Left ventricle myocardium inferior (tissue), 1 donor: ENCODE measurements around the gene VWA8. TPM values are rescaled to one million over a fixed set of nuclear protein-coding genes. Genes with fewer than 3 reads are reported as not detected.
"Not testable (repeated sequence)": the region's sequence is repeated elsewhere in the genome, so short reads cannot be mapped to it uniquely, and the experiment has no call there.

ENCODE experiments used
- DNase-seq: peaks from one replicate; pipeline ENCODE4 v3.0.0-alpha.2; 2020
- H3K27ac ChIP-seq: fragments of 200-600 bp; replicated peaks from 2 replicates; pipeline ENCODE4 v1.8.0; 2021
- H3K27me3 ChIP-seq: fragments of 200-600 bp; 2 replicates; pipeline ENCODE4 v1.8.0; 2021; ENCODE audit warnings: low read depth
- H3K36me3 ChIP-seq: fragments of 200-600 bp; 2 replicates; pipeline ENCODE4 v1.8.0; 2021
- H3K4me1 ChIP-seq: fragments of 200-600 bp; 2 replicates; pipeline ENCODE4 v1.8.0; 2021
- H3K4me3 ChIP-seq: fragments of 200-600 bp; 2 replicates; pipeline ENCODE4 v1.8.0; 2021; ENCODE audit warnings: mild to moderate bottlenecking, moderate library complexity
- H3K9me3 ChIP-seq: fragments of 200-600 bp; replicated peaks from 2 replicates; pipeline ENCODE4 v1.8.0; 2021
- CTCF ChIP-seq: fragments of 200-600 bp; IDR thresholded peaks from 2 replicates; pipeline ENCODE4 v1.8.0; 2021; ENCODE audit warnings: antibody characterized with exemption, mild to moderate bottlenecking, borderline replicate concordance
- intact Hi-C: fragments of 100-400 bp; cut with micrococcal nuclease; formaldehyde crosslinking; loops from one replicate; pipeline ENCODE4 v1.11.0; 2022
- total RNA-seq: library from RNA; stranded (reverse); fragmentation: NEBNext Ultra II Directional; extraction: Animal tissue kit (Norgen Biotek cat#: 25700); gene quantifications from one replicate; pipeline ENCODE4 v1.2.1, GENCODE V29; 2021
- donor health status: DM: no; HTN: yes; CAD: no; lungs with severe emphysema.

Gene VWA8
- total RNA-seq, 1 donor from 2014 or later, result 51.0 TPM

- Histone ChIP-seq H3K9me3 (peaks cover 32% of the 10 kb centered on the region), H3K27ac (peak overlapping the region; percentile 58), H3K4me1 (peaks cover 20% of the 10 kb centered on the region), H3K4me3 (peak overlapping the region; percentile 42), H3K27me3 (no peaks in the 10 kb centered on the region), H3K36me3 (peaks cover 19% of the 10 kb centered on the region)
- TF ChIP-seq CTCF, result no peak
- DNase-seq, result no peak
- intact Hi-C loops, result no loop called here
Observed at GRCh38 chr13:41928323-41928722, 32.6 kb downstream of the VWA8 start.

- no peaks in the 10 kb centered on the region for H3K27me3 ChIP-seq
- H3K27ac ChIP-seq, result no peak overlapping the region
- intact Hi-C loops, result no loop called here
- H3K9me3 ChIP-seq, result peaks cover 36% of the 10 kb centered on the region
- no peak for TF ChIP-seq CTCF
- DNase-seq, result no peak
- H3K4me1 ChIP-seq, result peaks cover 28% of the 10 kb centered on the region
- no peak overlapping the region for H3K4me3 ChIP-seq
- peaks cover 19% of the 10 kb centered on the region for H3K36me3 ChIP-seq
Observed at GRCh38 chr13:41925014-41925413, 35.9 kb downstream of the VWA8 start.

DNA sequence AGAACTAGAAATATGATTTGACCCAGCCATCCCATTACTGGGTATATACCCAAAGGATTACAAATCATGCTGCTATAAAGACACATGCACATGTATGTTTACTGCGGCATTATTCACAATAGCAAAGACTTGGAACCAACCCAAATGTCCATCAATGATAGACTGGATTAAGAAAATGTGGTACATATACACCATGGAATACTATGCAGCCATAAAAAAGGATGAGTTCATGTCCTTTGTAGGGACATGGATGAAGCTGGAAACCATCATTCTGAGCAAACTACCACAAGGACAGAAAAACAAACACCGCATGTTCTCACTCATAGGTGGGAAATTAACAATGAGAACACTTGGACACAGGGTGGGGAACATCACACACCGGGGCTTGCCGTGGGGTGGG, 38.0 kb downstream of the VWA8 start:
- peaks cover 36% of the 10 kb centered on the region for H3K9me3 ChIP-seq

DNA sequence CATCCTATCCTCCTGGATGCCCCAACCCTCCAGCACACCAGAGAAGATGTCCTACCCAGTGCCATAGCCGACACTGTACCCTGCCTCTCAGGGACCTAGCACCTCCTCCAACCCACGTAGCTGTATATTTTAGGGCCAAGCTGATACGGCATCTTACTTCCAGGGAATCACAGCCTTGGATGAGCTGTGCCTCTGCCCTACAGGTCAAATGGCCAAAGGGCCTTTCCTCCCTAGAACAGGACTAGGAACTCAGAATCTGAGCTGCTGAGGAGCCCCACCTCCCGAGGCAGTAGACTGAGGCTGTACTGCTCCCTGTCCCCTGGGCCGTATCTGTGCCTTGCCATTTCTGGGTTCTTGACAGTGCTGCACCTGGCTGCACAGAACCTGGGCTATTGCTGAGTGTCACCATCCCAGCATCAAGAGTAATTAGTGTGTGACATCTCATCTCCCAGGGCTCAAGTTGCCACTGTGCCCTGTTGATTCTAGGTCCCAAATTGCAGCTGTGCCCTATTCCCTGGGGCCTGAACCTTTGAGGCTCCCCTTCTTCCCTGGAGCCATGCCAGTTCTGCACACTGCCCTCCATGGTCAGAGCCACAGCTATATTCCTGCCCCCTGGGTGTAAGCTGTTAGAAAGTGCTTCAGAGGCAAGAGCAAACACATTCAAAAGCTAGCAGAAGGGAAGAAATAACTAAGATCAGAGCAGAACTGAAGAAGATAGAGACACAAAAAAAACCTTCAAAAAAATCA, 41.0 kb downstream of the VWA8 start:
- Histone ChIP-seq H3K4me3 (no peak overlapping the region), H3K36me3 (peaks cover 4% of the 10 kb centered on the region), H3K27me3 (no peaks in the 10 kb centered on the region), H3K9me3 (peaks cover 19% of the 10 kb centered on the region), H3K27ac (peak overlapping the region; percentile 63), H3K4me1 (peaks cover 59% of the 10 kb centered on the region)
- intact Hi-C loops, result no loop called here
- no peak for TF ChIP-seq CTCF
- DNase-seq, result no peak

More for the DNA sequence above, 38.0 kb downstream of the VWA8 start:
- H3K4me3 ChIP-seq, H3K27ac ChIP-seq, intact Hi-C loops, H3K27me3 ChIP-seq, DNase-seq: not testable (repeated sequence)
- Histone ChIP-seq H3K4me1 (peaks cover 36% of the 10 kb centered on the region), H3K36me3 (peaks cover 19% of the 10 kb centered on the region)

GRCh38 chr13:41919031-41919740, 41.7 kb downstream of the VWA8 start:
- Histone ChIP-seq H3K27me3 (no peaks in the 10 kb centered on the region), H3K36me3 (peaks cover 4% of the 10 kb centered on the region), H3K27ac (peak overlapping the region; percentile 63), H3K4me3 (no peak overlapping the region), H3K9me3 (peaks cover 12% of the 10 kb centered on the region), H3K4me1 (peaks cover 66% of the 10 kb centered on the region)
- DNase-seq, result no peak
- TF ChIP-seq CTCF, result no peak
- intact Hi-C loops, result no loop called here

- Histone ChIP-seq H3K36me3 (no peaks in the 10 kb centered on the region), H3K4me1 (peaks cover 78% of the 10 kb centered on the region), H3K9me3 (no peaks in the 10 kb centered on the region), H3K27me3 (no peaks in the 10 kb centered on the region), H3K4me3 (no peak overlapping the region), H3K27ac (peak overlapping the region; percentile 63)
- intact Hi-C loops, result no loop called here
- no peak for TF ChIP-seq CTCF
- DNase-seq, result no peak
Observed at GRCh38 chr13:41917641-41918040, 43.3 kb downstream of the VWA8 start.
